Neural progenitor cell (in vitro differentiated cells): ENCODE results near the gene SPACA6.
"Not testable (repeated sequence)": the region's sequence is repeated elsewhere in the genome, so short reads cannot be mapped to it uniquely, and the experiment has no call there.

Source experiments
- CTCF ChIP-seq: fragments of 200-600 bp; sonication (generic); IDR thresholded peaks from 2 replicates; pipeline ENCODE4 v1.5.1; 2017; ENCODE audit warnings: antibody characterized with exemption, mild to moderate bottlenecking
- EZH2 ChIP-seq: fragments of 200-600 bp; sonication (generic); IDR thresholded peaks from 2 replicates; pipeline ENCODE4 v1.6.1; 2017; ENCODE audit warnings: antibody characterized with exemption, mild to moderate bottlenecking, moderate library complexity

- TF ChIP-seq CTCF, EZH2: not testable (repeated sequence)
Measured at GRCh38 chr19:51646730-51647129, 46.4 kb upstream of the SPACA6 start, which contains the start of gene SIGLEC14.
